GM10266 (cell line): Measurements from ENCODE around the gene TBL1XR1.

ENCODE experiments used
- DNase-seq: peaks from one replicate; pipeline ENCODE4 v3.0.0; 2012; ENCODE audit errors: extremely low spot score
- TF ChIP-seq, protein P1 (sequence below): IDR thresholded peaks from 2 replicates; pipeline ENCODE4 v1.5.1; 2012; ENCODE audit warnings: mild to moderate bottlenecking, low read depth; ENCODE audit not compliant: control insufficient read depth, insufficient read depth; ENCODE audit errors: missing control alignments

The TBL1XR1 gene

DNA sequence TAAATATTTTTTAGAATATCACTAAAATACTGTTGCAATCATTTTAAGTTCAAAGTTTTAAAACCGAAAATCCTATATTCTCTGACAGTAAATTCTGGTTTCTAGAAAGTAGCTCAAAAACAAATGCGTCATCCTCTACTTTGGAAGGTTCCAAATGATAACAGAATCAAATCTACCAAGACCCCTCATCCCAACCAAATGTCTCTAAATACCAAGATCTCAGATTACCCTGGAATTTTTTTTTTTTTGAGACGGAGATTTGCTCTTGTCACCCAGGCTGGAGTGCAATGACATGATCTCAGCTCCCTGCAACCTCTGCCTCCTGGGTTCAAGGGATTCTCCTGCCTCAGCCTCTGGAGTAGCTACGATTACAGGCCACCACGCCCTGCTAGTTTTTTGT lies 16.8 kb downstream of the TBL1XR1 start:
- TF ChIP-seq, protein P1, sequence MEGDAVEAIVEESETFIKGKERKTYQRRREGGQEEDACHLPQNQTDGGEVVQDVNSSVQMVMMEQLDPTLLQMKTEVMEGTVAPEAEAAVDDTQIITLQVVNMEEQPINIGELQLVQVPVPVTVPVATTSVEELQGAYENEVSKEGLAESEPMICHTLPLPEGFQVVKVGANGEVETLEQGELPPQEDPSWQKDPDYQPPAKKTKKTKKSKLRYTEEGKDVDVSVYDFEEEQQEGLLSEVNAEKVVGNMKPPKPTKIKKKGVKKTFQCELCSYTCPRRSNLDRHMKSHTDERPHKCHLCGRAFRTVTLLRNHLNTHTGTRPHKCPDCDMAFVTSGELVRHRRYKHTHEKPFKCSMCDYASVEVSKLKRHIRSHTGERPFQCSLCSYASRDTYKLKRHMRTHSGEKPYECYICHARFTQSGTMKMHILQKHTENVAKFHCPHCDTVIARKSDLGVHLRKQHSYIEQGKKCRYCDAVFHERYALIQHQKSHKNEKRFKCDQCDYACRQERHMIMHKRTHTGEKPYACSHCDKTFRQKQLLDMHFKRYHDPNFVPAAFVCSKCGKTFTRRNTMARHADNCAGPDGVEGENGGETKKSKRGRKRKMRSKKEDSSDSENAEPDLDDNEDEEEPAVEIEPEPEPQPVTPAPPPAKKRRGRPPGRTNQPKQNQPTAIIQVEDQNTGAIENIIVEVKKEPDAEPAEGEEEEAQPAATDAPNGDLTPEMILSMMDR: no peak
- DNase-seq: no peak

DNA sequence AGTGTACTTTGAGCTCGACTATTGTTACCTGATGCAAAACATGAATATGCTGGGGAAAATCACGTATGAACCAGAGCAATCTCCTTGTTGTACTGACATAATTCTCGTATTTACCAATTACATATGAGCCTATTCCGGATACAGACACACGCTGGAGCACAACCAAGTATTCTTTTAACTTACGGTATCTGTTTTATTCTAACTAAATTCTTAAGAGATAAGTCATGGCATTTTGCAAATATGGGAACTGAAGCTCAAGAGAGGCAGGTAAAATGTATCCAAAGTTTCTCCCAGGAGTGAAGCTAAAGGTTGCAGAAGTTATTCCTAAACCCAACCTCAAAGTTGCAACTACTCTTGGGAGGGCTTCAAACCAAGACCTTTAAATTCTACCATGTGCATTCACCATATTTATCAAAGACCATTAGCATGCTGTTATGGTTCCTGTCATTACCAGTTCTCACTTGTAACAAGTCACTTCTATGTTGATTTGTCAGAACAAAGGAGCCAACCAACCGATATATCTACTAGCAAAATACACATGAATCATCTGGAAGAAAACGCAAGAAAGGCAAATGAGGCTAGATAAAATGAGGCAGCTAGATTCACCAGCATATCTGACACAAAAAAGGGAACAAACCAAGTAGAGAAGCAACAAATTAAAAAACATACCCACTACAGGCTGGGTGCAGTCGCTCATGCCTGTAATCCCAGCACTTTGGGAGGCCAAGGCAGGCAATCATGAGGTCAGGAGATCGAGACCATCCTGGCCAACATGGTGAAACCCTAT lies 17.8 kb downstream of the TBL1XR1 start:
- DNase-seq: no peak
- TF ChIP-seq, protein P1: no peak

DNA sequence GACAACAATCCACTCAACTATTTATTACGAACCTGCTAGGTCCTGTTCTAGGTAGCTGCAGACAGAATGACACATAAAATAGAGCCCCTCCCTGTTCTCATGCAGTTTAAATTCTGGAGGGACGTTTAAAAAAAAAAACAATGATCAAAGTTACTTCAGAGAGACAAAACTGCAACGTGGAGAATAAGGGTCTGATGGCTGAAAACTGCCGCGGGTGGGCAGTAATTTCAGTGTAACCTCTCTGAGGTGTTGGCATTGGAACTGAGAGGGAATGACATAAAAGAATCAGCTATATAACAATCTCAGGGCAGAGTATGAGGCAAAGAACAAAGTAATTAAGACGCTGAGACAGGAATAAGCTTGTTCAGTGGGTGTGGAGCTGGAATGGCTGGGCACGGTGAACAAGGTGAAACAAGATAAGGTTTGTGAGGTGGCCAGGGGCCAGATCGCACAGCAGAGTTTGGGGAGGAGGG lies 19.5 kb downstream of the TBL1XR1 start:
- TF ChIP-seq, protein P1: no peak
- DNase-seq: no peak

DNA sequence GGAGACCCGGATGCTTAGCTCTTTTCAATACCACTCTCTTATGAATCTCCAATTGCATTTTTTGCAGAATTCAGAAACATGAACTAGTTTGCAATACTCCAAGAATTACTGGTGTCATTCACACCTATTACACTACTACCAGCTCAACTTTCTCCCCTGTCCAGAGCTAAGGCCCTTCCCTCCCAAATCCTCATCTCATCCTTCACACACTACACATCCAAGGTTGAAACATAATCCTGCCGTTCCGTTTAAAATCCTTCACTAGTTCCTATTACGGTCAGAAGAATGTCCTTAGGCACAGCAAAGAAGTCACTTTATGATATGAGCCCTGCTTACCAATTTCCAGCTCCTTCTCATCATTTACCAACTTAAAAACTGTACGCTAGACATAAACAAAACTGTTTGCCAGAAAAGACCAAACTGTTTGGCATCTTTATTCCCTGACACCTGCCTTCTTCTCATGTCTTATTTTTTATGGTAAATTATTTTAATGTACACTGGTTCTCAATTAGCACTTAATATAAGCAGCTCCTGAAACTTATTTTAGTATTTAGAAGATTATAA lies 22.6 kb downstream of the TBL1XR1 start:
- TF ChIP-seq, protein P1: no peak
- DNase-seq: no peak

DNA sequence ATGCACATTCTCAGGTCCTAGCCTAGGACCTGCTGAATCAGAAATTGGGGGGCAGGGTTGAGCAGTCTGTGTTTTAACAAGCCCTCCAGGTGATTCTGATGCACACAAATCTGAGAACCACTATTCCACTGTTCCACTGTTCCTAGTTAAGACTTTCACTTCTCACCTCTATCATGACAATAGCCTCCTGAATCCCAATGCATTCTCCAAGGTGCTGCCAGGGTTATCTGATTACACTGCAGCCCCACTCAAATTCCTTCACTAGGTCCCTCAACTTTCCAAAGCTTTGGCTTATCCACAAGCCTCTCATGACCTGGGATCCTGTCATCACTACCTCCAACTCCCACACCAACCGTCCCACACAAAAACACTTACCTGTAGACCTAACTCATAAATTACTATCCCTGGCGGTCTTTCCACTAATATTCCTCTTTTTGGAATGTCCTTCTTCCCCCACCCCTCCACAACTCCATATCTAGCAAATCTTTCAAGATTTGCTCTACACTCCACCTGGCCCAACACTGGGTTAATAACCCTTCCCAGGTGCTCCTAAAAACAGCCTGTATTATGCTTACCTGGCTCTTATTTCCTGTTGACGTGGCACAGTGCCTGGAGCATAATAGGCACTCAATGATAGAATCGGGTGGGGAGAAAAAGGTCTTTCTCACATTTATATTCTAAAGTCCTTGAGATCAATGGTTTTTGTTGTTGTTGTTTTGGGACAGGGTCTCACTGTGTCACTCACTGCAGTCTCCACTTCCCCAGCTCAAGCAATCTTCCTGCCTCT lies 27.2 kb downstream of the TBL1XR1 start:
- no peak for DNase-seq
- TF ChIP-seq, protein P1: no peak

DNA sequence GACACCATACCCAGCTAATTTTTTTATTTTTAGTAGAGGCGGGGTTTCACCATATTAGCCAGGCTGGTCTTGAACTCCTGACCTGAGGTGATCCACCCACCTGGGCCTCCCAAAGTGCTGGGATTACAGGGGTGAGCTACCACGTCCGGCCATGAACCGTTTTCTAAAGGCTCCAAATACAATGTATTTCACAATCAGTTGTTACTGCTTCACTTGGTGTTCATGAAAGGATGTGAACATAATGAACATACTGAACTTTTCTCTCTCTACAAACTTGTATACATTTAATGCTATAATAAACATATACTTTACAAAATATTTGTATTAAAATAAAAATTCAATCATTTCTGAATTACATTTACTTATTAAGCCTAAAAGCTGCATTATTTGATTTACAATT lies 28.9 kb downstream of the TBL1XR1 start:
- DNase-seq: no peak
- TF ChIP-seq, protein P1: no peak
